Central memory CD8-positive, alpha-beta T cell (primary cell): ENCODE results near the gene ZNF735.
"Not testable (repeated sequence)": the region's sequence is repeated elsewhere in the genome, so short reads cannot be mapped to it uniquely, and the experiment has no call there.

Experiments
- ATAC-seq: fragments of 150-1000 bp; cut with Tn5 transposase; replicated peaks from 2 replicates; pipeline ENCODE4 v1.10.0; 2022; ENCODE audit warnings: mild to moderate bottlenecking, moderate FRiP score, moderate number of reproducible peaks; ENCODE audit not compliant: poor library complexity, severe bottlenecking; ENCODE audit errors: extremely low read depth
- DNase-seq, 2 donors: peaks; one replicate each; pipeline ENCODE4 v3.0.0; 2021; ENCODE audit warnings: low spot score in 2 of 2
- H3K27ac Mint-ChIP-seq: one replicate; pipeline ENCODE4 v1.8.0; 2022; ENCODE audit warnings: low read depth, mild to moderate bottlenecking, moderate library complexity, mixed read lengths
- H3K27me3 Mint-ChIP-seq: one replicate; pipeline ENCODE4 v1.8.0; 2022; ENCODE audit warnings: mixed read lengths
- H3K36me3 Mint-ChIP-seq: one replicate; pipeline ENCODE4 v1.8.0; 2022; ENCODE audit warnings: mild to moderate bottlenecking, moderate library complexity, mixed read lengths; ENCODE audit not compliant: insufficient read depth
- H3K4me1 Mint-ChIP-seq: one replicate; pipeline ENCODE4 v1.8.0; 2022; ENCODE audit warnings: mixed read lengths
- H3K4me3 Mint-ChIP-seq: one replicate; pipeline ENCODE4 v1.8.0; 2022; ENCODE audit warnings: mild to moderate bottlenecking, moderate library complexity, mixed read lengths
- H3K9me3 Mint-ChIP-seq: one replicate; pipeline ENCODE4 v1.8.0; 2022; ENCODE audit warnings: mixed read lengths

ZNF735 gene

DNA sequence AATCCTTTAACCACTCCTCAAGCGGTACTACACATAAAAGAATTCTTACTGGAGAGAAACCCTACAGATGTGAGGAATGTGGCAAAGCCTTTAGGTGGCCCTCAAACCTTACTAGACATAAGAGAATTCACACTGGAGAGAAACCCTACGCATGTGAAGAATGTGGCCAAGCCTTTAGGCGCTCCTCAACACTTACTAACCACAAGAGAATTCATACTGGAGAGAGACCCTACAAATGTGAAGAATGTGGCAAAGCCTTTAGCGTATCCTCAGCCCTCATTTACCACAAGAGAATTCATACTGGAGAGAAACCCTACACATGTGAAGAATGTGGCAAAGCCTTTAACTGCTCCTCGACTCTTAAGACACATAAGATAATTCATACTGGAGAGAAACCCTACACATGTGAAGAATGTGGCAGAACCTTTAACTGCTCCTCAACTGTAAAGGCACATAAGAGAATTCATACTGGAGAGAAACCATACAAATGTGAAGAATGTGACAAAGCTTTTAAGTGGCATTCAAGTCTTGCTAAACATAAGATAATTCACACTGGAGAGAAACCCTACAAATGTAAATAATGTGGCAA, 12.8 kb downstream of the ZNF735 start:
- not testable (repeated sequence) for H3K27ac Mint-ChIP-seq, ATAC-seq, H3K4me1 Mint-ChIP-seq, DNase-seq, H3K27me3 Mint-ChIP-seq, H3K4me3 Mint-ChIP-seq, H3K36me3 Mint-ChIP-seq
- peaks cover 27% of the 10 kb centered on the region for H3K9me3 Mint-ChIP-seq

DNA sequence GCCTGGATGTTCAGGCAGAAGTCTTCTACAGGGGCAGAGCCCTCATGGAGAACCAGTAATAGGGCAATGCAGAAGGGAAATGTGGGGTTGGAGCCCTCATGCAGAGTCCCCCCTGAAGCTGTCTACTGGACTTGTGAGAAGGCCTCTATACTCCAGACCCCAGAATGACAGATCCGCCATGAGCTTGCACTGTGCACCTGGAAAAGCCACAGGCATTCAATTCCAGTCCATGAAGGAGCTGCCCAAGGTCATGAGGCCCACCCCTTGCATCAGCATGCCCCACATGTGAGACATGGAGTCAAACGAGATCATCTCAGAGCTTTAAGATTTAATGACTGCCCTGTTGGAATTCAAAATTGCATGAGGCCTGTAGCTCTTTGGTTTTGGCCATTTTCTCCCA, 16.4 kb downstream of the ZNF735 start:
- Mint-ChIP-seq H3K4me3 (no peak overlapping the region), H3K9me3 (peaks cover 43% of the 10 kb centered on the region), H3K27me3 (no peaks in the 10 kb centered on the region), H3K4me1 (no peaks in the 10 kb centered on the region), H3K27ac (no peak overlapping the region), H3K36me3 (no peaks in the 10 kb centered on the region)
- DNase-seq (no peak), ATAC-seq (no peak)

DNA sequence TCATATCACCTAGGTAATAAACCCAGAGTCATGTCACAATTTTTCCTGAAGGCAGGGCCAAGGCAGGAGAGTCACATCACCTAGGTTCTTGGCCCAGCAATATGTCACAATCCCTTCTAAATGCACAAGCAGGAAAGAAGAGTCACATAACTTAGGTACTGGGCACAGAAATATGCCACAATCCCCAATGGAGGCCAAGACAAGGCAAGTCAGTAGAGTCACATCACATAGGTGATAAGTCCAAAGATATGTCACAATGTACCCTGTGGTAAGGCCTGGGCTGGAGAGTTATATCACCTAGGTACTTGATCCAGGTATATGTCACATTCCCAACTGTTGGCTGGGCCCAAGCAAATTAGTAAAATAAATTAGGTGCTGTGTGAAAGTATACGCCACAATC, 21.2 kb downstream of the ZNF735 start, which contains the start of gene ZNF679:
Gene ZNF679 (plus strand): TSS at position 301 of the 400 bp plus-strand sequence. CDS start 20,644 bp downstream, outside the sequence.
- not testable (repeated sequence) for H3K27me3 Mint-ChIP-seq, H3K36me3 Mint-ChIP-seq

DNA sequence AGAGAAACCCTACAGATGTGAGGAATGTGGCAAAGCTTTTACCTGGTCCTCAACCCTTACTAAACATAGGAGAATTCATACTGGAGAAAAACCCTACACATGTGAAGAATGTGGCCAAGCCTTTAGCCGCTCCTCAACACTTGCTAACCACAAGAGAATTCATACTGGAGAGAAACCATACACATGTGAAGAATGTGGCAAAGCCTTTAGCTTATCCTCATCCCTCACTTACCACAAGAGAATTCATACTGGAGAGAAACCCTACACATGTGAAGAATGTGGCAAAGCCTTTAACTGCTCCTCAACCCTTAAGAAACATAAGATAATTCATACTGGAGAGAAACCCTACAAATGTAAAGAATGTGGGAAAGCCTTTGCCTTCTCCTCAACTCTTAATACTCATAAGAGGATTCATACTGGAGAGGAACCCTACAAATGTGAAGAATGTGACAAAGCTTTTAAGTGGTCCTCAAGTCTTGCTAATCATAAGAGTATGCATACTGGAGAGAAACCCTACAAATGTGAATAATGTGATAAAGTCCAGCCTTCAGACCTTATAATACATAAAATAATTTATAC, 59.4 kb downstream of the ZNF735 start:
- no peaks in the 10 kb centered on the region for H3K4me1 Mint-ChIP-seq
- H3K36me3 Mint-ChIP-seq = peaks cover 3% of the 10 kb centered on the region
- no peak overlapping the region for H3K4me3 Mint-ChIP-seq
- no peak overlapping the region for H3K27ac Mint-ChIP-seq
- DNase-seq (no peak), ATAC-seq (no peak)
- no peaks in the 10 kb centered on the region for H3K27me3 Mint-ChIP-seq
- H3K9me3 Mint-ChIP-seq = peaks cover 28% of the 10 kb centered on the region

More for the DNA sequence above, 21.2 kb downstream of the ZNF735 start, which contains the start of gene ZNF679:
- H3K4me3 Mint-ChIP-seq, DNase-seq, H3K27ac Mint-ChIP-seq, ATAC-seq, H3K4me1 Mint-ChIP-seq: not testable (repeated sequence)
- peaks cover 24% of the 10 kb centered on the region for H3K9me3 Mint-ChIP-seq
